ENCODE measurements around the gene CADM2.

Gene CADM2

DNA sequence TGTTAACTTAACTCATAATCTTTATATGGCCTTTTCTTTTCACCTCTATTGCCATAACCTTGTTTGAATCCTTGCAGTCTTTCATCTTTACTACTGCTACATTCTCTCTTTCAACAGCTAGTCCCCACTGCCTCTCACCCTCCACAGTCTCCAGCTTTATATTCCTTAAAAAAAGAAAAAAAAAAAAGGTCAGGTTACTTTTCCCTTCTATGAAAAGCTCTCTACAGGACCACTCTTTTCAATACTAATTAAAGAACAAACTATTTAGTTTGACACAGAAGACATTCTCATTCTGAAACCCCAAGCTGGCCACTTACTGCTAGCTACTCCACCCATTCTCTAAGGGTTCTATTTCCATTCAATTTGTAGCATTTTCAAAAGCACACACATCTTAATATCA lies 25.6 kb downstream of the CADM2 start:
- no peak for DNase-seq (ENCODE audit: low read depth, low spot score)

DNA sequence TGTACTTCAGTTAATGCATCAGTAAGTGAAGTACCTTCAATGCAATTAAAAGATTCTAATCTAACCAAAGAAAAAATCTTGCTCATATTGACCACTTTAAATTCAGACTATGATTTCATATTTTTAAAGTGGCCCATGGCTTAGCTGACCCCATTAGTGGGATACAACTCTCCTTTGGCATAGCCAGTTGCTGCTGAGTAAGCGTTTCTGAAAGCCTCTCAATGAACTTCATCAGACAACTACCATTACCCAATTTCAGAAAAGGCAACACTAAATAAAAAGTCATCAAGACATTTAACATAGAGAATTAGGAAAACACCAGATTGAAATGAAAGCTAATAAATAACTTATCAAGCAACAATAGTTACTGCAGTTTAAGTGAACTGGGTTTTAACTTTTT lies 27.0 kb downstream of the CADM2 start:
- no peak for DNase-seq (ENCODE audit: low read depth, low spot score)

- DNase-seq (ENCODE audit: low read depth, low spot score): no peak
Observed at GRCh38 chr3:84987706-84988504, 29.1 kb downstream of the CADM2 start.

DNA sequence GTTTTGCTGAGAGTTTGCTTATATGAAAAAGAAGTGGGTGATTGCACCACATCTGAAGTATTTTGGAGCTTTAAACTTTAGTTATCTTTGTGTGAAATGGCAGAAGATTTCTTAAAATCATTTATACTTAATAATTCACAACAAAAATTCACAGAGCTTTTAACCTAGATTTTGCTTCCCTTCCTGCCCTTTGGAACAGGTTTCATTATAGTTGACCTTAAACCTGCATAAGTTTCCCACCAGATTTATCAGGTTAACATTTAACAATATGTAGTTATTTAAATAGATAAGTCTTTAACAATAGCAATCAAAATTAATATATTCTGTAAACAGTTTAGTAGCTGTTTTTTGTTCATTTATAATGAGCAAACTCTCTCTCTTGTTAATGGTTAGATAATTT lies 30.3 kb downstream of the CADM2 start:
- no peak for DNase-seq (ENCODE audit: low read depth, low spot score)

DNA sequence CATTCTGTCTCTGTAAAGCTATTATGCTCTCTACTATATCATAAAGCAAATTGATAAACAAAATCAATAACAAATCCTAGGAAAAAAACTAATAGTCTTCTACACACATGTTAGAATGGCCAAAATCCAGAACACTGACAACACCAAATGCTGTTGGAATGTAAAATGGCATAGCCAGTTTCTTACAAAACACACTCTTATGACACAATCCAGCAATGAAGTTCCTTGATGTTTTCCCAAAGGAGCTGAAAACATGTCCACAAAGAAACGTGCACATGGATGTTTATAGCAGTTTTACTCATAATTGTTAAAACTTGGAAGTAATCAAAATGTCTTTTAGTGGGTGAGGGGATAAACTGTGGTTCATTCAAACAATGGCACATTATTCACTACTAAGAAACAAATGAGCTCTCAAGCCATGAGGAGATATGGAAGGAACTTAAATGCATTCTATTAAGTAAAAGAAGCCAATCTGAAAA lies 32.7 kb downstream of the CADM2 start:
- no peak for DNase-seq (ENCODE audit: low read depth, low spot score)

GRCh38 chr3:84993956-84994355 lies 35.2 kb downstream of the CADM2 start:
- no peak for DNase-seq (ENCODE audit: low read depth, low spot score)

- no peak for DNase-seq (ENCODE audit: low read depth, low spot score)
Observed at GRCh38 chr3:84998545-84998944, 39.8 kb downstream of the CADM2 start.

GRCh38 chr3:85003479-85003878 lies 44.7 kb downstream of the CADM2 start:
- no peak for DNase-seq (ENCODE audit: low read depth, low spot score)

DNA sequence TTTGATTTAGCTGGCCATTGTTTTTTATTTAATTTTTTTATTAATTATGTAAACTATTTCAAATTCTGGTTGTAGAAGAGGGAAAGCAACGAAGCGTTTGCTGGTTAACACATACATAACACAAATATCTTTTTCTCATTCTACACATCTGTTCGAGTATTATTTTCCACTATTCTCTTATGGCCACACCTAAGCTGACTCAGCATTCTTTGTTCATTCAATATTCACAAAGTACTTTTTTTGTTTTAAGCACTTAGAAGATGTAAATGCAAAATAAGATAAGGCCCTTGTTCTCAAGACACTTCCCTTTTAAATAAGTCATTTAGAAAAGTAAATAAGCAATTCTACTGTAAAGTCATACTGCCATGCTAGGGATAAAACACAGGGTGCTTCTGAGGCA lies 45.4 kb downstream of the CADM2 start:
- DNase-seq (ENCODE audit: low read depth, low spot score): no peak

GRCh38 chr3:85005946-85006345 lies 47.2 kb downstream of the CADM2 start:
- no peak for DNase-seq (ENCODE audit: low read depth, low spot score)

DNA sequence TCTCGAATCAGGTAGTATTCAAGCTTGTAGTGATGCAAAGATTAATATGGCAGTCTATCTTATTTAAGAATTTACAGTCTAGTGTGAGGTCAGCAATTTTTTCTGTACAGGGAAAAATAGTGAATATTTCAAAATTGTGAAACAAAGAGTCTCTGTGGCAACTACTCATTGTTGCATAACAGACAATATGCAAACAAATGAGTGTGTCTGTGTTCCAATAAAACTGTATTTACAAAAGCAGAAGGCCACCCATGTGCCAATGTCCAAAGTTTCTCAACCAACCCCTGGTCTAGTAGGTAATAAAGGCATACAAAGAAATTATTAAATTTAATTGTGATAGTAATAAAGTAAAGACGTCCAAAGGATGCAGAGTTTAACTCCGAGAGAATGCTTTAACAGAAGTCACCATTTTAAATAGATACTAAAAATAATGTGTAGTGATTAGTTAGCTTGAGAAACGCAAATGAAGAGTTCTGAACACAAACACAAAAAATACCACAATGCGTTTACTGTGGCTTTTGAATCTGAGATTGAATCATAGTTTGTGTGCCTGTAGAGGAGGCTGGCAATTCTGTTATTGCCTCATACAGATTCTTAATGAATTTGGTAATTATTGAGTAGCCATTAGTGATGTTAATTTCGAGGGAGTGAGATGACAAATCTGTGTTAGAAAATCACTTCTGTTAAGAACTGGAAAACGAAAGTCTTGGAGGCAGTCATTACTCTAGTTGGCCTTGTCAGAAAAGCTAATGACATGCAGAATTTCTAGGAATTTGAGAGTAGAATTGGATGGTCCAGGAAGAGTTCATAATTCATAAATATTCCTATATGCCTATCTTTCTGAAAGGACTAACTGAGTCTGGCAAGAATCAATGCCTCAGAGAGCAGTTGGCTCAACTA lies 48.7 kb downstream of the CADM2 start:
- DNase-seq (ENCODE audit: low read depth, low spot score): no peak

DNA sequence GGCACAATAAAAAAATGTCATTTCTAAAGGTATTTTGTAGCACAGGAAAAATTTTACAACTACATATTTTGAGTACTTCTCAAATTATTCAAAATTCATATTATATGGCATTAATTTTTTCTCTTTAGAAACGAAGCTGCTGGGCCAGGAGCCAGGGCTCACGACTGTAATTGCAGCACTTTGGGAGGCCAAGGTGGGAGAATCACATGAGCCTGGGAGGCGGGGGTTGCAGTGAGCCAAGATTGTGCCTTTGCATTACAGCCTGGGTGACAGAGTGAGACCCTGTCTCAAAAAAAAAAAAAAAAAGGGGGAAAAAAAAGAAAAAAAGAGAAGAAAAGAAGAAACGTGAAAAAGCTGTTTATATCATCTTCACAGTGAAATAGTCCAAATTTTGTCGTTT lies 62.0 kb downstream of the CADM2 start:
- DNase-seq (ENCODE audit: low read depth, low spot score): no peak

GRCh38 chr3:85030052-85030451 lies 71.3 kb downstream of the CADM2 start:
- no peak for DNase-seq (ENCODE audit: low read depth, low spot score)

- DNase-seq (ENCODE audit: low read depth, low spot score): no peak
Observed at GRCh38 chr3:85037203-85037602, 78.4 kb downstream of the CADM2 start.

DNA sequence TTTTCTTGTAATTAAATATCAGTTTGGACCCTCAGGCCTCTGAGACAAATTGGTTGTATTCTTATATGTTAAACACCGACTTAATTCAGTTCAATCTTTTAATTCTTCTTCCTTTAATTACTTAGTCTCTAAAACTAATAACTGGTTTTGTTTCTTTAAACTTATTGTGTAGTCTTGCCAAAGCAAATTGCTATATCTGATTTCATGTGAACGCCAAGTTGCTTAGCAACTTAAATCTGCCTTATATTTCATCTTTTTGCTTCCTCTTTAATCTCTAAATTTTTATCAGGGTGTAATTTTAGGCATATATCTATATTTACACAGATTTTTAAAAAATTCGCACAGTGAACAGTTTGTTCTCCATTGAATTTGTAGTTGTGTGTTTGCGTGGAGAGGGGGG lies 82.2 kb downstream of the CADM2 start:
- no peak for DNase-seq (ENCODE audit: low read depth, low spot score)

GRCh38 chr3:85041562-85042055 lies 82.8 kb downstream of the CADM2 start:
- DNase-seq (ENCODE audit: low read depth, low spot score): no peak

GRCh38 chr3:85050821-85051220 lies 92.0 kb downstream of the CADM2 start:
- DNase-seq (ENCODE audit: low read depth, low spot score): no peak

GRCh38 chr3:85051786-85052185 lies 93.0 kb downstream of the CADM2 start:
- DNase-seq (ENCODE audit: low read depth, low spot score): no peak

DNA sequence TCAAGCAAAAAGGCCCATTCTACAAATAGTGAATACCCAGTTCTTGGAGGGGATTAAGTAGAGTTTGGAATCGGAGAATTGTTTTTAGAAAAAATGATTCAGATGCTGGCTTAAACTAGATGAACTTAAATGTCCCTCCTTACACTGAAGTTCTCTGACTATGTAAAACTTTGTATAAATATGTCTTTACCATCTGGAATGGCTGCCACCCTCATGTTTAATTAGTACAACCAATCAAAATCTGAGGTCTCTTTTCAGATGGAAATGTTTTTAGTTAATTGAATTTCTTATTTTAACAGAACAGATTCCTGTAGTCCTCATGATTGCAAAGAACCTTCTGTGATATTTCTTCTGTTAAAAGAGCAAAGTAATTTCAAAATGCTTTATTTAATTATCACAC lies 94.8 kb downstream of the CADM2 start:
- DNase-seq (ENCODE audit: low read depth, low spot score): no peak

DNA sequence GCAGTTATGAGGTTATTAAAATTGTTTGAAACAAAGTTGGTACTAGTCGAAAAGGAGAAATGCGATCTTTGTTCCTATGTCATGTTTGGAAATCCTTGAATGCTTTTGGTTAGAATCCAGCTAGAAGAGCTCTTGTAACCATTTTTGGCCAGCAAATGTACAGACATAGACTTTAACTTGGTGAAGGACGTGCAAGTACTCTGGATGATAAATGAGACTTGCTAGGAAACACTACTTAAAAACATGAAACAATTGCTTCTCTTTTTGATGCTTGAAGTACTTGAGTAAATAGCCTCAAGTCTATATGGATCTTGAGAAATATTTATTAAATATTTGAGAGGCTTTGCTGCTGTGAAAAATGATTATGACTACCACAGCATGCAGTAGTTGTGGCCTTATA lies 95.8 kb downstream of the CADM2 start:
- DNase-seq (ENCODE audit: low read depth, low spot score): no peak

DNA sequence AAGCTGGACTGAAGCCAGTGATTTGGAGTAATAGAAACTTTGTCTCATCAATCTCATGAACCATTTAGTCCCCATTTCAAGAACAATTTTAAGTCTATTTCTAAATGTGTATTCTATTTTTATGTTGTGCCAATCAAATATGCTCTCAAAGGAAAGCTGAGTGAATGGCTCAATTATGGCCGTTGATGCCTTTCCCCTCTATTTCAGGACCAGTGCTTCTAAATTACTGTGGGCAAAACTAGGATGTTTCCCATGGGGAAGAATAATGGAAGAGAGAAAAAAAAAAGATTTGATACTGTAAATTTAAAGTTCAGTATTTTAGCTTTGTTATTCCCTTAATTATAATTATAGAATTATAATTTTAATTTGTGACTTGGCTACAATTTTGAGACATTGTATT lies 110.1 kb downstream of the CADM2 start:
- DNase-seq (ENCODE audit: low read depth, low spot score): no peak

DNA sequence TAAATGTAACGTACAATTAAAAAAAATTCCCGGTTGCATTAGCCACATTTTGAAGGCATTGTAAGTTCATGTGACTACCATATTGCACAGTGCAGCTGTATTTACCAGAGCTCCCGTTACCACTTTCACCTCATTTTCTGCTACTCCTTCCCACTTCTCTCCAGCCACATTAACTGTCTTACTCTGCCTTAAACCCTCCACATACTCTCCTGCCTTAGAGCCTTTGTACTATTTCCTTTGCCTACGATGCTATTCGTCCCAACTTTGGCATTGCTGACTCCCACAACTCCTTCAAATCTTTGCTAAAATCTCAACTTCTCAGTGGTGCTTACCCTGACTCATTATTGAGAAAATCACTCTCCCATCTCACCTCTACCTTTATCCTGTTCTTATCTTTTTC lies 115.2 kb downstream of the CADM2 start:
- no peak for DNase-seq (ENCODE audit: low read depth, low spot score)

DNA sequence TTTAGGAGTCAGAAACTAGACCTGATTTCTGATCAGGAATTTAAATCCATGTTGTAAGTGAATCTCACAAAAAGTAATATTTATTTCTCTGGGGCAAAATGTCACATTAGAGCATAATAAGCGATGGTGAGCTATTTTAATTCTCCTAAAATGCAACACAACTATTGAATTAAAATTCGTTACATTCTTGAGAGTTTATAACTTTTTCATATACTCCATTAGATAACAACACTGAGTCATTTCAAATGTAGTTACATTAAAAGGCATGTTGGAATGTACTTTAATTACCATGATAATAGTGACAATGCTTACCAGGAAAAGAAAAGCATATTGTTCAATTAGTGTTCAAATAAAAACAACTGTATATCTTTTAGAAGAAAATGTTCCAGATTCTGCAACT lies 116.9 kb downstream of the CADM2 start:
- DNase-seq (ENCODE audit: low read depth, low spot score): no peak

Data from ELF-1 (cell line).